Naive thymus-derived CD8-positive, alpha-beta T cell (primary cell): ENCODE measurements around the gene FAM221B. TPM values are rescaled to one million over a fixed set of nuclear protein-coding genes. Genes with fewer than 3 reads are reported as not detected.
A peak's percentile ranks its signal among the peaks of the same experiment; 100 is the strongest.

Source experiments
- ATAC-seq, 2 donors: fragments of 150-1000 bp; cut with Tn5 transposase in 1 of 2; sonication (Bioruptor Pico), chemical (Tn5 transposase) in 1 of 2; 1 replicate in 1 of 2; 2 replicates in 1 of 2; pipeline ENCODE4 v1.10.0; 2021; ENCODE audit warnings: mild to moderate bottlenecking in 2 of 2, moderate library complexity in 2 of 2
- POLR2A ChIA-PET: fragments of 350-600 bp; sonication (Branson Sonifier 250); formaldehyde crosslinking; loops from one replicate; lab custom pipeline; 2021; ENCODE audit warnings: antibody characterized with exemption; lab: Charles Lee
- DNase-seq, 10 donors: peaks; one replicate each; pipeline versions ENCODE4 v3.0.0 to v3.0.0-alpha.2; 2020 to 2022
- H3K27ac Mint-ChIP-seq, 10 donors: one replicate each; pipeline ENCODE4 v1.8.0; 2020 to 2022; ENCODE audit warnings: mild to moderate bottlenecking in 10 of 10, mixed read lengths in 10 of 10, moderate library complexity in 4 of 10, inconsistent platforms in 1 of 10
- H3K27me3 Mint-ChIP-seq, 5 donors: one replicate each; pipeline ENCODE4 v1.8.0; 2021 to 2022; ENCODE audit warnings: mixed read lengths in 5 of 5
- H3K36me3 Mint-ChIP-seq, 3 donors: one replicate each; pipeline ENCODE4 v1.8.0; 2020 to 2022; ENCODE audit warnings: mixed read lengths in 3 of 3, mild to moderate bottlenecking in 2 of 3, inconsistent platforms in 1 of 3
- H3K4me1 Mint-ChIP-seq, 4 donors: one replicate each; pipeline ENCODE4 v1.8.0; 2021 to 2022; ENCODE audit warnings: mixed read lengths in 4 of 4
- H3K4me3 Mint-ChIP-seq, 10 donors: one replicate each; pipeline ENCODE4 v1.8.0; 2020 to 2022; ENCODE audit warnings: mild to moderate bottlenecking in 10 of 10, mixed read lengths in 10 of 10, moderate library complexity in 6 of 10, inconsistent platforms in 1 of 10
- H3K9me3 Mint-ChIP-seq, 9 donors: one replicate each; pipeline ENCODE4 v1.8.0; 2020 to 2022; ENCODE audit warnings: mixed read lengths in 9 of 9, mild to moderate bottlenecking in 3 of 9, inconsistent platforms in 1 of 9, moderate library complexity in 1 of 9
- polyA plus RNA-seq, 3 donors: library from polyadenylated mRNA; unstranded; fragments of 300-500 nt; fragmentation: Illumina TruSeq; gene quantifications; one replicate each; pipeline ENCODE4 v1.2.3, GENCODE V29; 2021
- total RNA-seq, 8 experiments: library from RNA in 2 of 8; stranded (reverse) in 2 of 8; gene quantifications; one replicate each; pipeline ENCODE4 v1.2.3 and lab custom pipeline; 2021 to 2026

Gene FAM221B
- total and polyA plus RNA-seq, 5 experiments from 2014 or later, result not detected

GRCh38 chr9:35812025-35812602, 16.4 kb downstream of the FAM221B start, which contains the start of gene SPAG8:
SPAG8 (minus strand) TSS chr9:35812262; CDS start chr9:35812147, 115 bp downstream.
- H3K4me3 Mint-ChIP-seq, result peak within 1 kb of the TSS; percentile 84 to 99 (median 90)
- peaks cover 0 to 2% (median 0%) of the 10 kb centered on the region in 5 donors for H3K27me3 Mint-ChIP-seq
- POLR2A ChIA-PET, result interaction anchor here (0.6 to 4.4 kb wide), 13 partner anchors 11 to 954 kb away, joined by 3 to 28 read pairs (median 3); partner anchors contain the start of genes CREB3, FAM221B, GBA2 and RGP1
- peaks cover 20 to 46% (median 42%) of the 10 kb centered on the region in 4 donors for H3K4me1 Mint-ChIP-seq
- ATAC-seq (peak; percentile 65 to 71), DNase-seq (peak; percentile 87 to 99 (median 96))
- peaks cover 0 to 16% (median 0%) of the 10 kb centered on the region in 3 donors for H3K36me3 Mint-ChIP-seq
- peak within 1 kb of the TSS; percentile 92 to 98 (median 96) for H3K27ac Mint-ChIP-seq
- H3K9me3 Mint-ChIP-seq, result peaks cover 0 to 3% (median 0%) of the 10 kb centered on the region in 9 donors

GRCh38 chr9:35811381-35812024, 17.0 kb downstream of the FAM221B start:
- POLR2A ChIA-PET, result interaction anchor here (0.7 to 4.4 kb wide), 9 partner anchors 10 to 954 kb away, joined by 3 to 28 read pairs (median 3); partner anchors contain the start of genes CREB3, GBA2, RGP1 and TLN1
- Mint-ChIP-seq H3K9me3 (peaks cover 0 to 3% (median 0%) of the 10 kb centered on the region in 9 donors), H3K4me1 (peaks cover 20 to 46% (median 42%) of the 10 kb centered on the region in 4 donors), H3K36me3 (peaks cover 0 to 21% (median 0%) of the 10 kb centered on the region in 3 donors), H3K4me3 (peak overlapping the region; percentile 84 to 99 (median 90)), H3K27ac (peak overlapping the region; percentile 92 to 98 (median 96)), H3K27me3 (peaks cover 0 to 2% (median 0%) of the 10 kb centered on the region in 5 donors)
- no peak for ATAC-seq
- DNase-seq, result no peak

- Mint-ChIP-seq H3K27me3 (peaks cover 0 to 2% (median 0%) of the 10 kb centered on the region in 5 donors), H3K4me1 (peaks cover 17 to 41% (median 35%) of the 10 kb centered on the region in 4 donors), H3K4me3 (peak overlapping the region in 1 of 10 donors; percentile 24), H3K27ac (peak overlapping the region in 9 of 10 donors; percentile 56 to 98 (median 96)), H3K36me3 (peaks cover 0 to 34% (median 0%) of the 10 kb centered on the region in 3 donors), H3K9me3 (no peaks in the 10 kb centered on the region)
- DNase-seq (no peak), ATAC-seq (no peak)
- POLR2A ChIA-PET, result no interaction called here
These were observed 18.4 kb downstream of the FAM221B start for GRCh38 chr9:35810122-35810521.

- POLR2A ChIA-PET, result no interaction called here
- H3K4me1 Mint-ChIP-seq, result peaks cover 13 to 31% (median 25%) of the 10 kb centered on the region in 4 donors
- DNase-seq, result no peak
- H3K36me3 Mint-ChIP-seq, result peaks cover 0 to 40% (median 0%) of the 10 kb centered on the region in 3 donors
- peaks cover 0 to 2% (median 0%) of the 10 kb centered on the region in 5 donors for H3K27me3 Mint-ChIP-seq
- peak overlapping the region in 2 of 10 donors; percentile 53 to 57 for H3K27ac Mint-ChIP-seq
- no peak for ATAC-seq
- no peak overlapping the region for H3K4me3 Mint-ChIP-seq
- H3K9me3 Mint-ChIP-seq, result no peaks in the 10 kb centered on the region
These were observed 20.1 kb downstream of the FAM221B start for GRCh38 chr9:35808433-35808832.

- peak overlapping the region in 2 of 10 donors; percentile 27 to 60 for H3K27ac Mint-ChIP-seq
- POLR2A ChIA-PET, result interaction anchor here (0.6 to 1.2 kb wide), 2 partner anchors 22 to 174 kb away, joined by 3 read pairs; partner anchors contain the start of gene FAM221B
- no peak overlapping the region for H3K4me3 Mint-ChIP-seq
- no peaks in the 10 kb centered on the region for H3K9me3 Mint-ChIP-seq
- H3K4me1 Mint-ChIP-seq, result peaks cover 2 to 11% (median 7%) of the 10 kb centered on the region in 4 donors
- DNase-seq (no peak), ATAC-seq (no peak)
- peaks cover 0 to 59% (median 4%) of the 10 kb centered on the region in 3 donors for H3K36me3 Mint-ChIP-seq
- no peaks in the 10 kb centered on the region for H3K27me3 Mint-ChIP-seq
These were observed 22.4 kb downstream of the FAM221B start for GRCh38 chr9:35806101-35806500.

GRCh38 chr9:35801328-35802128, 27.0 kb downstream of the FAM221B start:
- DNase-seq, result no peak
- no peaks in the 10 kb centered on the region for H3K27me3 Mint-ChIP-seq
- no peaks in the 10 kb centered on the region for H3K9me3 Mint-ChIP-seq
- POLR2A ChIA-PET, result interaction anchor here (1.5 kb wide), 1 partner anchor 10 kb away, joined by 3 read pairs; the partner anchor contains the start of gene SPAG8
- H3K4me3 Mint-ChIP-seq, result no peak overlapping the region
- H3K27ac Mint-ChIP-seq, result peak overlapping the region in 2 of 10 donors; percentile 36 to 73
- peaks cover 0 to 57% (median 4%) of the 10 kb centered on the region in 3 donors for H3K36me3 Mint-ChIP-seq
- peaks cover 0 to 10% (median 2%) of the 10 kb centered on the region in 4 donors for H3K4me1 Mint-ChIP-seq
- no peak for ATAC-seq

- ATAC-seq, result no peak
- Mint-ChIP-seq H3K4me3 (no peak overlapping the region), H3K27ac (peak overlapping the region in 1 of 10 donors; percentile 64)
These were observed 28.0 kb downstream of the FAM221B start for GRCh38 chr9:35800530-35800929.

GRCh38 chr9:35798658-35799374, 29.7 kb downstream of the FAM221B start:
- POLR2A ChIA-PET, result no interaction called here
- Mint-ChIP-seq H3K36me3 (peaks cover 0 to 40% (median 4%) of the 10 kb centered on the region in 3 donors), H3K27ac (peak overlapping the region in 2 of 10 donors; percentile 5 to 8), H3K4me3 (no peak overlapping the region), H3K4me1 (peaks cover 0 to 17% (median 6%) of the 10 kb centered on the region in 4 donors), H3K27me3 (no peaks in the 10 kb centered on the region), H3K9me3 (no peaks in the 10 kb centered on the region)
- DNase-seq (no peak), ATAC-seq (no peak)

More at GRCh38 chr9:35800530-35800929, 28.0 kb downstream of the FAM221B start:
- DNase-seq, result no peak
- H3K36me3 Mint-ChIP-seq, result peaks cover 0 to 47% (median 4%) of the 10 kb centered on the region in 3 donors
- H3K27me3 Mint-ChIP-seq, result no peaks in the 10 kb centered on the region
- POLR2A ChIA-PET, result interaction anchor here (1.5 kb wide), 1 partner anchor 11 kb away, joined by 3 read pairs; the partner anchor contains the start of gene SPAG8
- H3K4me1 Mint-ChIP-seq, result peaks cover 0 to 12% (median 2%) of the 10 kb centered on the region in 4 donors
- H3K9me3 Mint-ChIP-seq, result no peaks in the 10 kb centered on the region

GRCh38 chr9:35797311-35798109, 31.0 kb downstream of the FAM221B start:
- peaks cover 0 to 19% (median 6%) of the 10 kb centered on the region in 4 donors for H3K4me1 Mint-ChIP-seq
- no peak overlapping the region for H3K4me3 Mint-ChIP-seq
- DNase-seq (no peak), ATAC-seq (no peak)
- no peaks in the 10 kb centered on the region for H3K27me3 Mint-ChIP-seq
- peak overlapping the region in 3 of 10 donors; percentile 6 to 44 (median 29) for H3K27ac Mint-ChIP-seq
- POLR2A ChIA-PET, result no interaction called here
- H3K36me3 Mint-ChIP-seq, result peaks cover 2 to 31% (median 4%) of the 10 kb centered on the region in 3 donors
- no peaks in the 10 kb centered on the region for H3K9me3 Mint-ChIP-seq

GRCh38 chr9:35795695-35796094, 32.8 kb downstream of the FAM221B start:
- Mint-ChIP-seq H3K27me3 (no peaks in the 10 kb centered on the region), H3K27ac (peak overlapping the region in 2 of 10 donors; percentile 12 to 13), H3K4me3 (no peak overlapping the region), H3K4me1 (peaks cover 5 to 14% (median 7%) of the 10 kb centered on the region in 4 donors), H3K36me3 (peaks cover 0 to 20% (median 2%) of the 10 kb centered on the region in 3 donors), H3K9me3 (no peaks in the 10 kb centered on the region)
- no peak for DNase-seq
- ATAC-seq, result no peak
- POLR2A ChIA-PET, result no interaction called here
